ENCODE data around the gene PTER.

PTER gene

GRCh38 chr10:16436758-16437539 lies at the start of gene PTER:
Gene PTER, plus strand, starts transcription at chr10:16437010. Its CDS starts 47,375 bp downstream, at chr10:16484385.
- peak within 1 kb of the TSS; percentile 65 for H3K27ac ChIP-seq
- TF ChIP-seq CTCF (IDR thresholded peaks at IDR 0.05) (no peak), ZFX (IDR thresholded peaks at IDR 0.05; ENCODE audit: borderline replicate concordance) (no peak)

GRCh38 chr10:16392531-16393069 lies 44.2 kb upstream of the PTER start:
- TF ChIP-seq ZFX (IDR thresholded peaks at IDR 0.05; ENCODE audit: borderline replicate concordance), result no peak
- no peak for TF ChIP-seq CTCF (IDR thresholded peaks at IDR 0.05)
- H3K27ac ChIP-seq, result no peak overlapping the region

GRCh38 chr10:16393271-16393858 lies 43.4 kb upstream of the PTER start:
- H3K27ac ChIP-seq, result no peak overlapping the region
- TF ChIP-seq ZFX (IDR thresholded peaks at IDR 0.05; ENCODE audit: borderline replicate concordance) (no peak), CTCF (IDR thresholded peaks at IDR 0.05) (no peak)

GRCh38 chr10:16401416-16401815 lies 35.4 kb upstream of the PTER start:
- TF ChIP-seq ZFX (IDR thresholded peaks at IDR 0.05; ENCODE audit: borderline replicate concordance), result no peak
- TF ChIP-seq CTCF (IDR thresholded peaks at IDR 0.05), result no peak
- no peak overlapping the region for H3K27ac ChIP-seq

- TF ChIP-seq CTCF (IDR thresholded peaks at IDR 0.05), result no peak
- no peak for TF ChIP-seq ZFX (IDR thresholded peaks at IDR 0.05; ENCODE audit: borderline replicate concordance)
Observed at GRCh38 chr10:16408379-16408778, 28.4 kb upstream of the PTER start.

GRCh38 chr10:16417341-16417740 lies 19.5 kb upstream of the PTER start:
- no peak overlapping the region for H3K27ac ChIP-seq
- TF ChIP-seq CTCF (IDR thresholded peaks at IDR 0.05) (no peak), ZFX (IDR thresholded peaks at IDR 0.05; ENCODE audit: borderline replicate concordance) (no peak)

More at GRCh38 chr10:16408379-16408778, 28.4 kb upstream of the PTER start:
- H3K27ac ChIP-seq, result no peak overlapping the region

GRCh38 chr10:16423599-16423998 lies 13.2 kb upstream of the PTER start:
- TF ChIP-seq CTCF (IDR thresholded peaks at IDR 0.05), result no peak
- H3K27ac ChIP-seq, result no peak overlapping the region
